Lung (tissue), 12 donors: ENCODE results near the gene SLC44A2. TPM values are rescaled to one million over a fixed set of nuclear protein-coding genes. Genes with fewer than 3 reads are reported as not detected.

Experiments used
- ATAC-seq: fragments of 200-7000 bp; cut with Tn5 transposase; one replicate; pipeline ENCODE4 v1.9.1; 2020; ENCODE audit warnings: moderate number of reproducible peaks; ENCODE audit not compliant: insufficient read depth, low FRiP score
- DNase-seq, 3 donors: peaks; one replicate each; pipeline ENCODE4 v3.0.0-alpha.2; 2013 to 2017
- H3K27ac ChIP-seq, 2 donors: one replicate each; pipeline ENCODE4 v1.5.1; 2013; ENCODE audit warnings: mild to moderate bottlenecking in 2 of 2, moderate library complexity in 2 of 2, control low read depth in 1 of 2, inconsistent platforms in 1 of 2, low read depth in 1 of 2, low read length in 1 of 2
- H3K27me3 ChIP-seq, 3 donors: one replicate each; pipeline ENCODE4 v1.5.1; 2013; ENCODE audit warnings: low read length in 2 of 3; ENCODE audit not compliant: control insufficient read depth in 3 of 3, insufficient read depth in 3 of 3
- H3K36me3 ChIP-seq, 4 donors: one replicate each; pipeline ENCODE4 v1.5.1; 2013; ENCODE audit warnings: low read length in 4 of 4, mild to moderate bottlenecking in 1 of 4, moderate library complexity in 1 of 4; ENCODE audit not compliant: control insufficient read depth in 4 of 4, insufficient read depth in 4 of 4
- H3K4me1 ChIP-seq, 5 donors: one replicate each; pipeline ENCODE4 v1.5.1; 2013; ENCODE audit warnings: low read length in 5 of 5, mild to moderate bottlenecking in 2 of 5, moderate library complexity in 1 of 5; ENCODE audit not compliant: control insufficient read depth in 5 of 5, insufficient read depth in 5 of 5
- H3K4me3 ChIP-seq: one replicate; pipeline ENCODE4 v1.5.1; 2013; ENCODE audit warnings: mild to moderate bottlenecking, control low read depth, moderate library complexity
- H3K9ac ChIP-seq, 2 donors: one replicate each; pipeline ENCODE4 v1.5.1; 2013; ENCODE audit warnings: low read length in 2 of 2, control low read depth in 1 of 2; ENCODE audit not compliant: insufficient read depth in 1 of 2
- H3K9me3 ChIP-seq, 4 donors: one replicate each; pipeline ENCODE4 v1.5.1; 2013; ENCODE audit warnings: low read length in 3 of 4, mild to moderate bottlenecking in 1 of 4, moderate library complexity in 1 of 4; ENCODE audit not compliant: control insufficient read depth in 4 of 4, insufficient read depth in 3 of 4
- CTCF ChIP-seq: IDR thresholded peaks from 2 replicates; pipeline ENCODE4 v1.5.1; 2012; ENCODE audit warnings: mild to moderate bottlenecking; ENCODE audit errors: control extremely low read depth, extremely low read depth
- WGBS, 2 donors: extraction: QIAGEN DNeasy Blood & Tissue Kit; methylation state at CpG; one replicate each; pipeline ENCODE4 v1.1.7; 2013; 5-methylcytosine and 5-hydroxymethylcytosine counted together
- polyA plus RNA-seq, 2 donors: library from polyadenylated mRNA; stranded (reverse); fragments of 200-250 nt; gene quantifications; one replicate each; pipeline ENCODE4 v1.2.1, GENCODE V29; 2013
- total RNA-seq, 2 donors: library from RNA; depleted of rRNA in 1 of 2; stranded (reverse); fragments of >200 nt in 1 of 2; gene quantifications; one replicate each; pipeline ENCODE4 v1.2.1, GENCODE V29; 2014 to 2021
- donor health status: control.
- donor health status: control.
- donor health status: Bipolar disorder and iron deficiency.
- donor health status: healthy.
- donor health status: DM: yes; HTN: yes; CAD: no.

Gene SLC44A2
- total and polyA plus RNA-seq, 4 donors, result 83.6 to 173 (median 118) TPM

GRCh38 chr19:10667867-10668266 is 42.5 kb downstream of the SLC44A2 start:
- H3K9ac ChIP-seq, result no peak overlapping the region
- ATAC-seq, result no peak
- WGBS, 2 donors, result 44 to 67% methylated on average over 6 of the region's 6 CpGs

GRCh38 chr19:10669246-10669645 is 43.9 kb downstream of the SLC44A2 start:
- no peak overlapping the region for H3K4me3 ChIP-seq
- no peak overlapping the region for H3K9ac ChIP-seq
- H3K4me1 ChIP-seq, result peaks cover 0 to 4% (median 3%) of the 10 kb centered on the region in 5 donors
- no peak overlapping the region for H3K27ac ChIP-seq
- DNase-seq (no peak), ATAC-seq (no peak)
- 78 to 86% methylated on average over 6 of the region's 6 CpGs for WGBS, 2 donors
- H3K27me3 ChIP-seq, result no peaks in the 10 kb centered on the region
- peaks cover 16 to 25% (median 22%) of the 10 kb centered on the region in 4 donors for H3K36me3 ChIP-seq
- TF ChIP-seq CTCF, result no peak
- no peaks in the 10 kb centered on the region for H3K9me3 ChIP-seq

More at GRCh38 chr19:10667867-10668266, 42.5 kb downstream of the SLC44A2 start:
- Histone ChIP-seq H3K4me1 (peaks cover 0 to 4% (median 1%) of the 10 kb centered on the region in 5 donors), H3K4me3 (no peak overlapping the region), H3K27me3 (no peaks in the 10 kb centered on the region), H3K9me3 (no peaks in the 10 kb centered on the region), H3K36me3 (peaks cover 10 to 19% (median 15%) of the 10 kb centered on the region in 4 donors), H3K27ac (no peak overlapping the region)
- TF ChIP-seq CTCF, result no peak
- DNase-seq, result no peak

- Histone ChIP-seq H3K36me3 (peaks cover 16 to 29% (median 22%) of the 10 kb centered on the region in 4 donors), H3K4me1 (peaks cover 0 to 4% (median 3%) of the 10 kb centered on the region in 5 donors), H3K9me3 (no peaks in the 10 kb centered on the region), H3K4me3 (no peak overlapping the region), H3K27me3 (no peaks in the 10 kb centered on the region), H3K27ac (no peak overlapping the region), H3K9ac (no peak overlapping the region)
- no peak for TF ChIP-seq CTCF
- ATAC-seq, result no peak
- DNase-seq, result no peak
- WGBS, 2 donors, result 81 to 88% methylated on average over 1 of the region's 1 CpG
These were observed 44.8 kb downstream of the SLC44A2 start for GRCh38 chr19:10670182-10670581.
